ENCODE results near the gene HSPA1B. TPM values are rescaled to one million over a fixed set of nuclear protein-coding genes. Genes with fewer than 3 reads are reported as not detected.

The HSPA1B gene
- total RNA-seq, 1 experiment from 2014 or later, result 265 TPM

DNA sequence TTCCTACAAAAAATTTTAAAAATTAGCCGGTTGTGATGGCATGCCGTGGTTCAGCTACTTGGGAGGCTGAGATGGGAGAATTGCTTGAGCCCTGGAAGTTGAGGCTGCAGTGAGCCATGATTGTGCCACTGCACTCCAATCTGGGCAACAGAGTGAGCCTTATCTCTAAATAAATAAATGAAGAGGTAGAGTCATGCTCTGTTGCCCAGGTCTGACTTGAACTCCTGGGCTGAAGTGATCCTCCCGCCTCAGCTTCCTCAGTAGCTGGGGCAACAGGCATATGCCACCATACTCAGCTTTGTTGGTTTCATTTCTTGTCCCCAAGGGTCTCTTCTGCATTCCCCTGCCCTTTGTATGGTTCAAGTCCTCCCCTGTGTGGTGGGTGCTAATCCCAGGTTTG is 17.0 kb downstream of the HSPA1B start:
- no peak overlapping the region for H2AFZ ChIP-seq (ENCODE audit: low read length)
- H3K9me2 ChIP-seq (replicated peaks; ENCODE audit: low read length), result no peaks in the 10 kb centered on the region
- no peak overlapping the region for H3K9ac ChIP-seq (ENCODE audit: low read length)
- CTCF ChIA-PET, result no interaction called here
- POLR2A ChIA-PET (ENCODE audit: unreplicated experiment), result no interaction called here
- no peak for TF ChIP-seq EZH2phosphoT487 (IDR thresholded peaks at IDR 0.05; ENCODE audit: borderline replicate concordance, low read length)
- TF ChIP-seq, protein P1, sequence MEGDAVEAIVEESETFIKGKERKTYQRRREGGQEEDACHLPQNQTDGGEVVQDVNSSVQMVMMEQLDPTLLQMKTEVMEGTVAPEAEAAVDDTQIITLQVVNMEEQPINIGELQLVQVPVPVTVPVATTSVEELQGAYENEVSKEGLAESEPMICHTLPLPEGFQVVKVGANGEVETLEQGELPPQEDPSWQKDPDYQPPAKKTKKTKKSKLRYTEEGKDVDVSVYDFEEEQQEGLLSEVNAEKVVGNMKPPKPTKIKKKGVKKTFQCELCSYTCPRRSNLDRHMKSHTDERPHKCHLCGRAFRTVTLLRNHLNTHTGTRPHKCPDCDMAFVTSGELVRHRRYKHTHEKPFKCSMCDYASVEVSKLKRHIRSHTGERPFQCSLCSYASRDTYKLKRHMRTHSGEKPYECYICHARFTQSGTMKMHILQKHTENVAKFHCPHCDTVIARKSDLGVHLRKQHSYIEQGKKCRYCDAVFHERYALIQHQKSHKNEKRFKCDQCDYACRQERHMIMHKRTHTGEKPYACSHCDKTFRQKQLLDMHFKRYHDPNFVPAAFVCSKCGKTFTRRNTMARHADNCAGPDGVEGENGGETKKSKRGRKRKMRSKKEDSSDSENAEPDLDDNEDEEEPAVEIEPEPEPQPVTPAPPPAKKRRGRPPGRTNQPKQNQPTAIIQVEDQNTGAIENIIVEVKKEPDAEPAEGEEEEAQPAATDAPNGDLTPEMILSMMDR (conservative IDR thresholded peaks at IDR 0.05; ENCODE audit: low read depth, low read length), result no peak
- TF ChIP-seq EZH2 (IDR thresholded peaks at IDR 0.05; ENCODE audit: low read length, unreplicated experiment), result no peak
- BruUV-seq (replicated peaks), result no TSS peak
- no peaks in the 10 kb centered on the region for H3K9me3 ChIP-seq (ENCODE audit: low read length)
- no peak for ATAC-seq
- peaks cover 5% of the 10 kb centered on the region; the same call in 1 of the 2 replicates for H4K20me1 ChIP-seq (ENCODE audit: low read length)
- H3F3A ChIP-seq (ENCODE audit: low read length, unreplicated experiment), result peaks cover 15% of the 10 kb centered on the region
- DNase-seq, result no peak
- no peaks in the 10 kb centered on the region for H3K79me2 ChIP-seq (ENCODE audit: low read length)
- no peak overlapping the region for H3K4me3 ChIP-seq (ENCODE audit: low read length)
- H3K27ac ChIP-seq (ENCODE audit: low read length), result no peak overlapping the region
- intact Hi-C loops (cut with micrococcal nuclease), result no loop called here
- H3K27me3 ChIP-seq (ENCODE audit: low read length), result no peaks in the 10 kb centered on the region
- H3K4me1 ChIP-seq (ENCODE audit: insufficient read depth, low read length), result no peaks in the 10 kb centered on the region
- peaks cover 11% of the 10 kb centered on the region for H3K36me3 ChIP-seq (ENCODE audit: low read depth, low read length)
- H3K4me2 ChIP-seq (ENCODE audit: low read length), result no peak overlapping the region

DNA sequence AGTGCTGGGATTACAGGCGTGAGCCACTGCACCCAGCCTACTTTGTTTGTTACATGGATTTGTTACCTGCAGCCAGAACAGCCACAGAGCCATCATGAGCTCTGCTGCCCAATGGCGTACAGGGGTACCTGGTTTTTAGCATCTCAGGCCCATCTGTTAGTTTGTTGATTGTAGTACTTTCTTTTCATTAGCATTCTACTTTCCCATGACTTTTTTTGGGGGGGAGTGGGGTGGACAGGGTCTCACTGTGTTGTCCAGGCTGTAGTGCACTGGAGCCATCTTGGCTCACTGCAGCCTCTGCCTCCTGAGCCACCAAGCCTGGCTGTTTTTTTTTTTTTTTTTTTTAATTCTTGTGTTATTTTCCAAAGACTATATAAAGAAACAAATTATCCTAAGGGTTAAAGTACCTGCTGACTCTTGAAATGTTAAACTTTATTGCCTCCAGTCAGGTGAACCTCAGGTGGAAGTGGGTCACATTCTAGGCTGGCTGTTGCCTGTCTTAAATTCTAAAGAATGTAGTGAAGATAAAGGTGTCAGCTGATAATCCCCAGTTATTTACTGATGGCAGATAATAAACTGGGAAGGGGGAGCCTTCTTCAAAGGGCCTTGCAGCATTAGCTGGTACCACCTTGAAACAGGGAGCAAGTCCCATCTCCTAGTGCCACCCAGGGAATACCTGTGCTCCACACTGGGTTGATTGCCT is 19.9 kb downstream of the HSPA1B start:
- Histone ChIP-seq H3F3A (ENCODE audit: low read length, unreplicated experiment) (no peaks in the 10 kb centered on the region), H3K4me1 (ENCODE audit: insufficient read depth, low read length) (no peaks in the 10 kb centered on the region), H3K36me3 (ENCODE audit: low read depth, low read length) (no peaks in the 10 kb centered on the region), H2AFZ (ENCODE audit: low read length) (no peak overlapping the region), H4K20me1 (ENCODE audit: low read length) (no peaks in the 10 kb centered on the region), H3K27ac (ENCODE audit: low read length) (no peak overlapping the region), H3K4me2 (ENCODE audit: low read length) (no peak overlapping the region), H3K4me3 (ENCODE audit: low read length) (no peak overlapping the region), H3K9me3 (ENCODE audit: low read length) (no peaks in the 10 kb centered on the region), H3K27me3 (ENCODE audit: low read length) (no peaks in the 10 kb centered on the region), H3K9me2 (replicated peaks; ENCODE audit: low read length) (no peaks in the 10 kb centered on the region), H3K79me2 (ENCODE audit: low read length) (no peaks in the 10 kb centered on the region), H3K9ac (ENCODE audit: low read length) (no peak overlapping the region)
- no peak for ATAC-seq
- intact Hi-C loops (cut with micrococcal nuclease), result no loop called here
- POLR2A ChIA-PET (ENCODE audit: unreplicated experiment), result no interaction called here
- TF ChIP-seq, protein P1 (conservative IDR thresholded peaks at IDR 0.05; ENCODE audit: low read depth, low read length), result no peak
- TF ChIP-seq EZH2 (IDR thresholded peaks at IDR 0.05; ENCODE audit: low read length, unreplicated experiment) (no peak), EZH2phosphoT487 (IDR thresholded peaks at IDR 0.05; ENCODE audit: borderline replicate concordance, low read length) (no peak)
- DNase-seq, result no peak
- CTCF ChIA-PET, result no interaction called here
- no TSS peak for BruUV-seq (replicated peaks)

DNA sequence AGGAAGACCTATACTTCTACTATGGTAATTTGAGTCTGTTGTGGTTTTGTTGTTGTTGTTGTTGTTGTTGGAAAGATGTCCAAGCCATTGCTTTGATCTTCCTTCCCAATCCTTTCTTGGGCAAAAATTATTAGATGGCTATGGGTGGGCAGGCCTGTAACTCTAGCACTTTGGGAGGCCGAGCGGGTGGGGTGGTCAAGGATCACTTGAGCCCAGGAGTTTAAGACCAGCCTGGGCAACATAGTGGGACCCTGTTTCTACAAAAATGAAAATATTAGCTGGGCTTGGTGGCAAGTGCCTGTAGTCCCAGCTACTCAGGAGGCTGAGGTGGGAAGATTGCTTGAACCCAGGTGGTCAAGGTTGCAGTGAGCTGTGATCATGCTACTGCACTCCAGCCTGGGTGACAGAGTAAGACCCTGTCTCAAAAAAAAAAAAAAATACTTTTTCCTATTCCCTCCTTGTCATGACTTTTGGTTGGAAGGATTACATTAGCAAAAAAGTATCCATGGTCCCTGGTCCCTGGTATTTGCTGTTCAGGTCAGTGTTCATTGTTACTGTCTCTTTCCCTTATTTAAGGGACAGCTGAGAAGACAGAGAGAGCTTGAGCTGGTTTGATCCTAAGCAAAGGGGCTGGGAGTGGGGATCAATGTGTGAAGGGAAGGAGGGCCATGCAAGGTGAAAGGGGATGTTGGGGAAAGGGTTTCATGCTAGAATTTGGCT is 23.4 kb downstream of the HSPA1B start:
- TF ChIP-seq EZH2 (IDR thresholded peaks at IDR 0.05; ENCODE audit: low read length, unreplicated experiment) (no peak), EZH2phosphoT487 (IDR thresholded peaks at IDR 0.05; ENCODE audit: borderline replicate concordance, low read length) (no peak)
- TF ChIP-seq, protein P1 (conservative IDR thresholded peaks at IDR 0.05; ENCODE audit: low read depth, low read length), result no peak
- BruUV-seq (replicated peaks), result no TSS peak
- Histone ChIP-seq H3K9me3 (ENCODE audit: low read length) (no peaks in the 10 kb centered on the region), H3K79me2 (ENCODE audit: low read length) (no peaks in the 10 kb centered on the region), H3K4me3 (ENCODE audit: low read length) (no peak overlapping the region), H3K4me1 (ENCODE audit: insufficient read depth, low read length) (no peaks in the 10 kb centered on the region), H3F3A (ENCODE audit: low read length, unreplicated experiment) (no peaks in the 10 kb centered on the region), H3K9ac (ENCODE audit: low read length) (no peak overlapping the region), H3K4me2 (ENCODE audit: low read length) (no peak overlapping the region), H3K27ac (ENCODE audit: low read length) (no peak overlapping the region), H3K36me3 (ENCODE audit: low read depth, low read length) (no peaks in the 10 kb centered on the region), H3K9me2 (replicated peaks; ENCODE audit: low read length) (no peaks in the 10 kb centered on the region), H2AFZ (ENCODE audit: low read length) (no peak overlapping the region), H4K20me1 (ENCODE audit: low read length) (no peaks in the 10 kb centered on the region), H3K27me3 (ENCODE audit: low read length) (no peaks in the 10 kb centered on the region)
- ChIA-PET CTCF (no interaction called here), POLR2A (ENCODE audit: unreplicated experiment) (interaction anchor here (0.5 kb wide), 1 partner anchor 9 kb away, joined by 3 read pairs; no protein-coding TSS in a partner anchor)
- intact Hi-C loops (cut with micrococcal nuclease), result no loop called here
- no peak for DNase-seq
- ATAC-seq, result no peak

Data from PC-3 (cell line).